BLaER1 treated with 17β-estradiol and CSF1 and Interleukin-3, amounts not matched to agents 10 nM and 100 nM (cell line): Measurements from ENCODE around the gene SPAAR.

Experiments used
- H3K27ac ChIP-seq, 11 experiments: shearing (Covaris generic); formaldehyde crosslinking; 2 replicates each; pipeline ENCODE4 v1.8.1; 2022
- H3K27me3 ChIP-seq, 11 experiments: shearing (Covaris generic); formaldehyde crosslinking; 2 replicates each; pipeline ENCODE4 v1.8.1; 2022
- H3K36me3 ChIP-seq, 11 experiments: shearing (Covaris generic); formaldehyde crosslinking; 2 replicates each; pipeline ENCODE4 v1.8.1; 2022
- H3K4me1 ChIP-seq, 10 experiments: shearing (Covaris generic); formaldehyde crosslinking; 2 replicates each; pipeline ENCODE4 v1.8.1; 2022
- H3K4me2 ChIP-seq, 11 experiments: shearing (Covaris generic); formaldehyde crosslinking; 2 replicates each; pipeline ENCODE4 v1.8.1; 2022
- H3K4me3 ChIP-seq, 10 experiments: shearing (Covaris generic); formaldehyde crosslinking; 2 replicates each; pipeline ENCODE4 v1.8.1; 2022
- H3K9ac ChIP-seq, 11 experiments: shearing (Covaris generic); formaldehyde crosslinking; 2 replicates each; pipeline ENCODE4 v1.8.1; 2022
- H3K9me3 ChIP-seq, 11 experiments: shearing (Covaris generic); formaldehyde crosslinking; replicated peaks in 1 of 11; 2 replicates each; pipeline ENCODE4 v1.8.1; 2022
- H4K20me1 ChIP-seq, 11 experiments: shearing (Covaris generic); formaldehyde crosslinking; 2 replicates each; pipeline ENCODE4 v1.8.1; 2022
- Cebpa-rat ChIP-seq, 11 experiments: shearing (Covaris generic); IDR thresholded peaks; 2 replicates each; pipeline ENCODE4 v1.8.1; 2022

Gene SPAAR, protein sequence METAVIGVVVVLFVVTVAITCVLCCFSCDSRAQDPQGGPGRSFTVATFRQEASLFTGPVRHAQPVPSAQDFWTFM

DNA sequence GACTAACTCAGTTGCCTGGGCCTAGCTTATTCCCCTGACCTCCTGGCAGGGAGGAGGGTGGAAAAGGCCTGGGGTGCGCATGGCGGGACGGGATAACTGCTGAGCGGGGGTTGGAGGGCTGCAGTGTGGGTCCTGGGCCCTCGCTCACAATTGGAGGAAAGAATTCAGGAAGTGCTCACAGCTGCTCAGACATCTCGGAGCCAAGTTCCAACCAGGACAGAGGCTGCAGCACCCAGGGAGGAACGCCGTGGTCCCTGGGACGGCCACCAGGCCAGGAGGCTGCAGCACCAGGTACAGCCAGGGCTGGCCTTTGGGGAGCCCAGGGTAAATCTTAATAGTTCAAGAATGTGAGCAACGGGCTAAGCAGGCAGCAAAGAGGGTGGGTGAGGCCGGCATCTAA is at the start of gene SPAAR:
SPAAR (plus strand) TSS at position 217 of the 400 bp plus-strand sequence. CDS start 974 bp downstream, outside the sequence.
- Histone ChIP-seq H3K27me3 (no peaks in the 10 kb centered on the region), H4K20me1 (no peaks in the 10 kb centered on the region), H3K36me3 (no peaks in the 10 kb centered on the region), H3K9ac (peak within 1 kb of the TSS in 6 of 11 experiments; percentile 19 to 61 (median 46); a peak in 10 of 22 replicates), H3K9me3 (peaks cover 0 to 3% (median 0%) of the 10 kb centered on the region in 11 experiments; a peak in 2 of 22 replicates), H3K4me3 (no peak within 1 kb of the TSS), H3K4me1 (peaks cover 45 to 66% (median 56%) of the 10 kb centered on the region in 10 experiments), H3K27ac (peak within 1 kb of the TSS in 9 of 11 experiments; percentile 18 to 80 (median 74); a peak in 17 of 22 replicates), H3K4me2 (peak within 1 kb of the TSS; percentile 56 to 89 (median 81))
- no peak for TF ChIP-seq Cebpa-rat (IDR thresholded peaks at IDR 0.05)

DNA sequence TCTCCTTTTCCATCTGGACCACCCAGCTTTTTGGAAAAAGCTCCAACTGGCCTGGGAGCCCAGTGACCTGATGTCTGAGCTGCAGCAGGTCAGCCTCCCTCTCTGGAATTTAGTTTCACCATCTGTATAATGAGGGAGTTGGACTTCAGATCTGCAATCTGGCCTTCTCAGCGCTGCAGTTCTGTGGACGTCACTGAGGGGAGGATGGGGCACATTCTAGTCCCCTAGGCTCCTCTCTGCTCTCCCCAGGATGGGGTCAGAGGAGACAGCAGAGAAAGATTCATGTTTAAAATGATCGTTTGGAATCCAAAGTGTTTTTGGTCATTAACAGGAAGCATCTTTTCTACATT is 49.3 kb upstream of the SPAAR start:
- Histone ChIP-seq H3K9ac (no peak overlapping the region), H3K4me3 (no peak overlapping the region), H3K9me3 (no peaks in the 10 kb centered on the region), H3K4me2 (no peak overlapping the region), H3K36me3 (no peaks in the 10 kb centered on the region), H3K27me3 (peaks cover 0 to 36% (median 0%) of the 10 kb centered on the region in 11 experiments; a peak in 3 of 22 replicates), H3K27ac (no peak overlapping the region), H3K4me1 (peaks cover 0 to 4% (median under 1%) of the 10 kb centered on the region in 10 experiments; a peak in 6 of 20 replicates), H4K20me1 (no peaks in the 10 kb centered on the region)
- no peak for TF ChIP-seq Cebpa-rat (IDR thresholded peaks at IDR 0.05)

DNA sequence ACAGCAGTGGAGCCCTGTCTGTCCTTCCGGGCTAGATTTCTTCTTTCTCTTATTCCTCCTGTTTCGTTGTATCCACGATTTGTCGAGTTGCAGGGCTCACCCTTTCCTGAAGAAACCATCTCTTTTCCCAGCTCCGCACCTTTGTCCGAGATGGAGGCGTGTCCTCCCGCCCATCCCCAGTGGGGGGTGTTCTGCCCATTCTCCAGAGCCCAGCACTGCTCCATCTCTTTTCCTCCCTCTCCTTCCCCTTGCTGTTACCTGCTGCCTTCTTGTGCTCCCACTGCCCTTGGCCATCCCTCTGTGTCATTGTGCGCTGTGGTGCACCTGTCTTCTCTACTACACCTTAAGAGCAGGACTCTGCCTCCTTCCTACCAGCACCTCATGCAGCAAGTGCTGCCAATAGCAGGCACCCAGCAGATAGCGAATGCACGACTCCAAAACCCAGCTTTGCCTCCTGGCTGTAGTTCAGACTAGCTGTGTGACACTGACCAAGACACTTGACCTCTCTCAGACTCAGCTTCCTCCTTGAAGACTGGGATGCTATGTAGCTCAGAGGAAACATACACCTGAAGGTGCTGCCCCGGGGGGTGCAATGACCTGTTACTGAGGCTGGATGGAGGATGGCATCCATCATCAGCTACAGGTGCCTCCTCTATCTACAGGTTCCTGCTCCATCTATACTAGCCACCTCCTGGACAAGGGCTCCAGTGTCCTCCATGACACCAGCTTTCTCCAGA is 48.0 kb upstream of the SPAAR start:
- Histone ChIP-seq H3K4me2 (no peak overlapping the region), H3K36me3 (no peaks in the 10 kb centered on the region), H3K9me3 (no peaks in the 10 kb centered on the region), H3K27me3 (peaks cover 0 to 24% (median 0%) of the 10 kb centered on the region in 11 experiments; a peak in 2 of 22 replicates), H3K4me1 (peaks cover 0 to 4% (median 0%) of the 10 kb centered on the region in 10 experiments; a peak in 1 of 20 replicates), H4K20me1 (no peaks in the 10 kb centered on the region), H3K9ac (no peak overlapping the region), H3K4me3 (no peak overlapping the region), H3K27ac (no peak overlapping the region)
- TF ChIP-seq Cebpa-rat (IDR thresholded peaks at IDR 0.05) = no peak

DNA sequence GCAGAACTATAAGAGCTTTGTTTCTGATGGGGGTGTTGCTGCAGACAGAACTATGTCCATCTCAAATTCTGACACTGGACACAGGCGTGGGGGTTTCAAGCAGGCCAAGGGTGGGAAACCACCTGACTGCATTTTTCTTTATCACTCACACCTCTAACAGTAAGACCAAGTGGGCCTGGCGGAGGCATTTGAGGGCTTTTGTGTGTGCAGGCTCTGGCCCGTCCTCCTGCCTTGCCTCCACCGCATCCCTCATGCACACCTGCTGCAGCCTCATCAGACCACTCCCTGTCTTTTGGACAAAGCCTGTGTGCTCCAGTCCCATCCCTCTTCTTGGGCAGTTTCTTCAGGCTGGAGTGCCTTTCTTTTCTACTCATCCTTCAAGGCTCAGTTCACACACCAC is 47.0 kb upstream of the SPAAR start:
- H4K20me1 ChIP-seq = no peaks in the 10 kb centered on the region
- TF ChIP-seq Cebpa-rat (IDR thresholded peaks at IDR 0.05) = no peak

DNA sequence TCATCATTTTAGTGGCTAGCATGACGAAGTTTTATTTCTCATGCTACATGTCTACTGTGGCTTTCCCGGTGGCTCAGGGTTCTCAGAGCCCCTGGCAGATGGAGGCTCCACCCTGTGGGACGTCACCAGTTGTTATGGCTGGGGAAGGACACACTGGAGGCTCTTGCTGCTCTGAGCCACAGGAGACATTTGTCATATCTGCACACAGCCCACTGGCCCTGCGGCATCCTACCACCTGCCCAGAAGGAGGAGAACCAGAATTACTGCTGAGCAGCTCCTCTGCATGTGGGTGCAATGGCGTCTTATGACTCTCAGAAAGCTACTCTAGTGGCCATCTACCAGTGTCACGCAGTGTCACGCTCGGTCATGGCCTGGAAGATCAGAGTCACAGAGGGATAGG is 45.7 kb upstream of the SPAAR start:
- no peak overlapping the region for H3K9ac ChIP-seq
- no peak for TF ChIP-seq Cebpa-rat (IDR thresholded peaks at IDR 0.05)

More for the DNA sequence above, 47.0 kb upstream of the SPAAR start:
- H3K27me3 ChIP-seq = peaks cover 0 to 16% (median 0%) of the 10 kb centered on the region in 11 experiments; a peak in 1 of 22 replicates
- H3K9me3 ChIP-seq = no peaks in the 10 kb centered on the region
- no peak overlapping the region for H3K9ac ChIP-seq
- H3K4me1 ChIP-seq = peaks cover 0 to 4% (median 0%) of the 10 kb centered on the region in 10 experiments; a peak in 1 of 20 replicates
- no peak overlapping the region for H3K4me3 ChIP-seq
- no peak overlapping the region for H3K4me2 ChIP-seq
- no peak overlapping the region for H3K27ac ChIP-seq
- no peaks in the 10 kb centered on the region for H3K36me3 ChIP-seq

DNA sequence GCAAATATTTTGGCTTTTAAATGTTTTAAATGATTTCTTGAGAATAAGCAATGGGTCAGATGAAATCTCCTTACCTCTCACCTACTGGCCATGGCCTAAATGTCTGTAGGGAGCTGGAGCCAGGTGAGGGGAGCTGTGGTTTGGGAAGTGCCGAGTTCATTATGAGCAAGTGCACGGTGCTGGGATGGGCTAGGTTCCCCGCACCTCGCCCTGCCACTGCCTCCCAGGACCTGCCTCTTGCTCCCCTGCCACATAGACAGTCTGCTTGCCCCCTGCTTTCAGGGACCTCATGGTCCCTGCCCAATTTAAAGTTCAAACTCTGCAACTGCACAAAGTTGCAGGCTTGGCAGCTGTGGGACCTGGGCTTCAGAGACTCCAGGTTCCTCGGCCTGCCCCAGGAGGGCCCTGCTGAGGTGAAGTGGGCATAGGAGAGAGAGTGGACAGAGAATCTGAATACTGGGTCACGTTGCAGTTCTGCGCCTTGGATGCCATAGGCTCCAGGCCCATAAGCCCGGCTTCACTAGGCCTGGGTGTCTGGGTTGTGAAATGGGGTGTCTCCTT is 44.5 kb upstream of the SPAAR start:
- H3K27ac ChIP-seq = no peak overlapping the region
- no peak overlapping the region for H3K4me3 ChIP-seq
- no peak overlapping the region for H3K9ac ChIP-seq
- no peaks in the 10 kb centered on the region for H4K20me1 ChIP-seq
- H3K4me1 ChIP-seq = no peaks in the 10 kb centered on the region
- H3K4me2 ChIP-seq = no peak overlapping the region
- H3K27me3 ChIP-seq = peaks cover 0 to 14% (median 0%) of the 10 kb centered on the region in 11 experiments; a peak in 1 of 22 replicates
- H3K9me3 ChIP-seq = no peaks in the 10 kb centered on the region
- H3K36me3 ChIP-seq = no peaks in the 10 kb centered on the region
- TF ChIP-seq Cebpa-rat (IDR thresholded peaks at IDR 0.05) = no peak

More for the DNA sequence above, 45.7 kb upstream of the SPAAR start:
- no peaks in the 10 kb centered on the region for H3K9me3 ChIP-seq
- H3K4me1 ChIP-seq = peaks cover 0 to 4% (median 0%) of the 10 kb centered on the region in 10 experiments; a peak in 1 of 20 replicates
- no peak overlapping the region for H3K27ac ChIP-seq
- no peak overlapping the region for H3K4me2 ChIP-seq
- H3K4me3 ChIP-seq = no peak overlapping the region
- H3K36me3 ChIP-seq = no peaks in the 10 kb centered on the region
- peaks cover 0 to 14% (median 0%) of the 10 kb centered on the region in 11 experiments; a peak in 1 of 22 replicates for H3K27me3 ChIP-seq
- H4K20me1 ChIP-seq = no peaks in the 10 kb centered on the region

DNA sequence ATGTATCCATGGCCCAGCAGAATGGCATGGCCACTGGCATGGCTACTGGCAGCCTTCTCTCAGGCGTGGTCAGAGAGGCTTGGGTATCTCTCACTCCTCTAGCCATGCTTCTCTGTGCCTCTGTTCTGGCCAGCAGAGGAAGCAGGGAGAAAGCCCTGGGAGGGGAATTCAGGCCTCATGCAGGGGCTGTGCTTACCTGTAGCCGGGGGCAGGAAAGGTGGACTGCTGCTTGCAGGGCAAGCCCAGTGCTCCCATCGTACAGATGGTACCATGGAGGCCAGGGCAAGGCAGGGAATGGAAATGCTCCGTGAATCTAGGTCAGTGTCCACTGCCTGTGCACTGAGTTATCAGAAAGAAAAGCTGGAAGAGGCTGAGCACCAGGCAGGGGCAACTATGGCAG is 41.8 kb upstream of the SPAAR start:
- H3K27me3 ChIP-seq = peaks cover 0 to 5% (median 0%) of the 10 kb centered on the region in 11 experiments; a peak in 1 of 22 replicates

DNA sequence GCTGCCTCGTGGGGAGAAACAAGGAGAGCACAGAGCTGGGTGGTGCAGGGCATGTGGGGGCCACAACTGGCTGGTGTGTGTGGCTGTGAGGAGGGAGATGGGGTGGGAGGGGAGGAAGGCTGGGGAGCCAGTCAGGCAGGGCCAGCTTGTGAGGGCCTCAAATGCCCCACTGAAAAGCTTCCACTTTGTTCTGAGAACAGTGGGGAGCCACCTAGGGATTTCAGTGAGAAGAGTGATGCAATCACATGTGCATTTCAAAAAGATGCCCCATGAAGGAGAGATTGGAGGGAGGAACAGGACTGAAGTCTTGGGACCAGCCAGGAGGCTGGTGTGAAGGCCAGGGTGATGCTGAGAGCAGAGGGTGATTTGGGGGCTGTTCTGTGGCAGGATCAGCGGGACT is 40.4 kb upstream of the SPAAR start:
- Histone ChIP-seq H4K20me1 (no peaks in the 10 kb centered on the region), H3K9me3 (no peaks in the 10 kb centered on the region), H3K27me3 (peaks cover 0 to 5% (median 0%) of the 10 kb centered on the region in 11 experiments; a peak in 1 of 22 replicates), H3K4me1 (no peaks in the 10 kb centered on the region), H3K9ac (no peak overlapping the region), H3K4me2 (no peak overlapping the region), H3K4me3 (no peak overlapping the region), H3K27ac (no peak overlapping the region), H3K36me3 (no peaks in the 10 kb centered on the region)
- TF ChIP-seq Cebpa-rat (IDR thresholded peaks at IDR 0.05) = peak in 2 of 11 experiments; percentile 23 to 60; a peak in 3 of 22 replicates

More for the DNA sequence above, 41.8 kb upstream of the SPAAR start:
- H3K9me3 ChIP-seq = no peaks in the 10 kb centered on the region
- H3K4me1 ChIP-seq = no peaks in the 10 kb centered on the region
- no peak overlapping the region for H3K4me2 ChIP-seq
- H4K20me1 ChIP-seq = no peaks in the 10 kb centered on the region
- H3K36me3 ChIP-seq = no peaks in the 10 kb centered on the region
- H3K4me3 ChIP-seq = no peak overlapping the region
- no peak overlapping the region for H3K9ac ChIP-seq
- no peak overlapping the region for H3K27ac ChIP-seq
- TF ChIP-seq Cebpa-rat (IDR thresholded peaks at IDR 0.05) = no peak

DNA sequence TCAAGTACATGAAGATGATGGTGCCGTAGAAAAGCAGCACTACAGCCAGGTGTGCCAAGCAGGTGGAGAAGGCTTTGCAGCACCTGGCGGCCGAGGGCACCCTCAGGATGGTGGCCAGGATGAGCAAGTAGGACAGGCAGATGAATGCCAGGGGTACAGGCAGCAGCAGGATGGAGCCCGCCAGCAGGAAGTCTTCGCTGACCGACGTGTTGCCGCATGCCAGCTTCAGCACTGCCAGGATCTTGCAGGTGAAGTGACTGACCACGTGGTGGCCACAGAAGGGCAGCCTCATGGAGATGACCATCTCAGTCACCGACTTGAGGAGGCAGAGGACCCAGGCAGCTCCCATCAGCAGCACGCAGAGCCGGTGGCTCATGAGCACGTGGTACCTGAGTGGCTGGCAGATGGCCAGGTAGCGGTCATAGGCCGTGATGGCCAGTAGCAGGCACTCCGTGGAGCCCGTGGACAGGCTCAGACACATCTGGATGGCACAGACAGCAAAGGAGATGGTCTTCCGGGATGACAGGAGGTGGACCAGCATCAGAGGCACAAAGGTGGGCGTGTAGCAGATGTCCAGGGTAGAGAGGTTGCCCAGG is 39.6 kb upstream of the SPAAR start:
- Histone ChIP-seq H3K4me2 (no peak overlapping the region), H3K27ac (no peak overlapping the region), H3K4me1 (no peaks in the 10 kb centered on the region), H3K4me3 (no peak overlapping the region), H3K36me3 (no peaks in the 10 kb centered on the region), H3K9ac (no peak overlapping the region), H3K9me3 (no peaks in the 10 kb centered on the region), H3K27me3 (peaks cover 0 to 4% (median 0%) of the 10 kb centered on the region in 11 experiments; a peak in 1 of 22 replicates), H4K20me1 (no peaks in the 10 kb centered on the region)
- TF ChIP-seq Cebpa-rat (IDR thresholded peaks at IDR 0.05) = no peak
